Embryonic facial prominence (tissue), 1 donor: ENCODE data around the gene VIT.

Experiments used
- DNase-seq: peaks from one replicate; pipeline ENCODE4 v3.0.0-alpha.2; 2016; ENCODE audit errors: extremely low spot score

Gene VIT

DNA sequence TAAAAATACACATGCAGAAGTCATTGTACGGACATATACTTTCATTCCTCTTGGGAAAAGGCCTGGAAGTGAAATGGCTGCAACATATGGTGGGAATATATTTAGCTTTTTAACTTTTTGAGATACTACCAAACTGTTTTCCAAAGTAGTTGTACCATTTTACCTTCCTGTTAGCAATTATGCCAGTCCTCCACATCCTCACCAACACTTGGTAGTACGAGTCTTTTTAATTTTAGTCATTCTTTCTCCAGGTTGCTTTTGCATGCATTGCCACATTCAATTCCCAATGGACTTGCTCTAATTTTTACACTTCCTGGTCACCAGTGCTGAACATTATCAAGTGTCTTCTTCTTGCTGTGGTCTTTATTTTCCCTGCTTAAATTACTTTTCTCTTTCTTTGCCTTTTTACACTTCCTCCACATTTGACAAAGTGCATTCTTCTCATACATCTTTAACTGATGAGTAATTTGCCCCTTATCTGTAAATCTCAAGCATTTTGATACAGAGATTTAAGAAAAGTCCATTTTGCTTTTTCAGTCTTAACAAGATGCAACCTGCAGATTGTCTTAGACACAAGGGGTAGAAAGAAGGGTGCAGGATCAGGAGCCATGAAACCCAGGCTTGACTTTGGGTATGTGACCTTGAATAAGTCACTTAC is 14.5 kb downstream of the VIT start:
- DNase-seq = no peak

DNA sequence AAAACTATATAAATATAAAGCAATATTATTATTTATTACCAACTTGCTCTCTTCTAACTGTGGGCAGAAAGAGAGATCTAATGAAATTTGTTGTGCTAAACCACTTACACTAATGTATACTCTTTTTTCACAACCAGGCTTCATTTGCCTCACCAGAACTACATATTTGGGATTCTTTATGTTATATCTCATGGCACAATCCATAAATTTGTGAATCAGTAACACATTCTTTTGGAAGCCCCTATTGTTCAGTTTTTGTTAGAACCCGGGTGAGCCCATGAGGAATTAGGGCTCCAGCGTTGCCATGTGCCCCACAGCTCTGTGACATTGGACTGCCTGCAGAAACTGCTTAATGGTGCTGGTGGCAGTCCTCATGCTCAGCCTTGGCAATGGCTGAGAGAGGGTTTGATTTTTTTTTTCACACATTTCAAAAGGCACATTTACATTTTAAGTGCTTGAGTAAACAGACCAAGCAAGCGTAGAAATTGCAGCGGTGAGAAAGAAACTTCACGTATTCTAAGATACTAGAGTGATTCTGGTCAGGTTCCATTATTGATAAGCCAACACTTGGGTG is 15.3 kb downstream of the VIT start:
- DNase-seq = no peak

DNA sequence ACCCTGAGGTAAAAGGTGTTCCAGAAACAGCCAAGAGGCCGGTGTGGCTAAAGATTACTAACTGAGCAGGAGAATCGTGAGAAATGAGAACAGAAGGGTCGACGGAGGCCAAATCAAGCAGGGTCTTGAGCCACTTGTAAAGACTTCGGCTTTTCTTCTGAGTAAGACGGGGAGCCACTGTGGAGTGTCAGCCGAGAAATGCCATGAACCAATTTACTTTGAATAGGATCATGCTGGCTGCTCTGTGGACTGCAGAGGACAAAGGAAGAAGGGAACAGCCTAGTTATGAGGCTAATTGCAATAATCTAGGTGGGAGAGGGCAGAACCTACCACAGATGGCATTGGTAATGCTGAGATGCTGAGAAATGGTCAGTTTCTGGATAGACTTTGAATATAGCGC is 16.8 kb downstream of the VIT start:
- no peak for DNase-seq

DNA sequence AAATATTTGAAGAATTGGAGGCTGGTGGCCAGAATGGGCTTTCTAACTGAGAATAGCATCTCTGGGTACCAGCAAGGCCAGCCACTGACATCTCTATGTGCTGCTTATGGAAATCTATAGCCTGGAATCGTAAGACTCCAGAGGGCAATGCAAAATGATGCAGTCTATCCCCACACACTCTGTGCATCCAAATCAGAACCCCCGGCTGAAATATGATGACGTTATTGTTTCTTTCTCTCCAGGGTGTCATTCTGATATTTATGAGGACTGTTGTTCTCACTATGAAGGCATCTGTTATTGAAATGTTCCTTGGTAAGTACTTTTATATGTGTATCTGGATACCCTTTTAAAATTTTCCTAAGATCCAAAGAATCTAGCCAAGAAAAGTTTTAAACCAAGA is 19.6 kb downstream of the VIT start:
- no peak for DNase-seq

DNA sequence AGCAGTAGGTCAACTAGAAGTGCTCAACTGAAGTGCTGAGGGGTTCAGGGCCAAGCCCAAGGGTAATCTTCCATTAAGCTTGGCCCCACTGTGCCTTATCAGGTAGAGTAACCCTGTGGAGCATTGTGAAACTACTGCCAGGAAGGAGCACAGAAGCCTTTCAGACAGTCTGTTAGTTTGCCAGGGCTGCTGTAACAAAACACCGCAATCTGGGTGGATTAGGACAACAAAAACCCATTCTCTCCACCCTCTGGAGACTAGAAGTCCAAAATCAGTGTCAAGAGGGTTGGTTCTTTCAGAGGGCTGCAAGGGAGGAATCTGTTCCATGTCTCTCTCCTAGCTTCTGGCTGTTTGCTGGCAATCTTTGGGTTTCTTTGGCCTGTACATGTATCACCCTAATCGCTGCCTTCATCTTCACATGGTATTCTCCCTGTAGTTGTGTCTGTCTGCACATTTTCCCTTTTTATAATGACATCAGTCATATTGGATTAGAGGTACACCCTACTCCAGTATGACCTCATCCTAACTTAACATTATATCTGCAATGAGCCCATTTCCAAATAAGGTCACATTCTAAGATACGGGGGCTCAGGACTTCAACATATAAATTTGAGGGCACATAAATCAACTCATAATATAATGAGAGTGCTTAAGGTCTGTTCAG is 21.2 kb downstream of the VIT start:
- no peak for DNase-seq

DNA sequence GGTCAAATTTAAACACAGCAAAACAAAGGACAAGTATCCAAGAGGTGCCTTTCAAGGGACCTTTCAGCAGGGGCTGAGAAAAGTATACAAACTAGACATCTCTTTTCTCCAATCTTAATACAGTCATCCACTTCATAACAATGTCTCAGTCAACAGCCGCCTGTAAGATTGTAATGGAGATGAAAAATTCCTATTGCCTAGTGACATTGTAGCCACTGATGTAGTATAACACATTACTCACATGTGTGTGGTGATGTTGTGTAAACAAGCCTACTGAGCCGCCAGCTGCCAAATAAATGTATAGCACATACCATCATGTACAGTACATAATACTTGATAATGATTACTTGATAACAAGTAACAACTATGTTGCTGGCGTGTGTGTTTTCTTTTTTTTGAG is 31.0 kb downstream of the VIT start:
- DNase-seq = no peak

DNA sequence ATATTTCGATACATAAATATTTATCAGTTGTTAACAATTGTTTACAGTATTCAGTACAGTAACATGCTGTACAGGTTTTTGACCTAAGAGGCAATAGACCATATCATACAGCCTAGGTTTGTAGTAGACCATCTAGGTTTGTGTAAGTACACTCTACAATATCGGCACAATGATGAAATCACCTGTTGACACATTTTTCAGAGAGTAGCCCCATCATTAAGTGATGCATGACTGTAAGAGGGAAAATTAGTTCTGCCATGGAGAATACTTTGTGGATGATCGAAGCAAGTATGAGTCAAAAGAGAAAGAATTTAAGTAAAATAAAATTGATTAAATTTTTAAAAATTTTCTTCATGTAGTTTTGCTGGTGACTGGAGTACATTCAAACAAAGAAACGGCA is 32.6 kb downstream of the VIT start:
- DNase-seq = no peak

DNA sequence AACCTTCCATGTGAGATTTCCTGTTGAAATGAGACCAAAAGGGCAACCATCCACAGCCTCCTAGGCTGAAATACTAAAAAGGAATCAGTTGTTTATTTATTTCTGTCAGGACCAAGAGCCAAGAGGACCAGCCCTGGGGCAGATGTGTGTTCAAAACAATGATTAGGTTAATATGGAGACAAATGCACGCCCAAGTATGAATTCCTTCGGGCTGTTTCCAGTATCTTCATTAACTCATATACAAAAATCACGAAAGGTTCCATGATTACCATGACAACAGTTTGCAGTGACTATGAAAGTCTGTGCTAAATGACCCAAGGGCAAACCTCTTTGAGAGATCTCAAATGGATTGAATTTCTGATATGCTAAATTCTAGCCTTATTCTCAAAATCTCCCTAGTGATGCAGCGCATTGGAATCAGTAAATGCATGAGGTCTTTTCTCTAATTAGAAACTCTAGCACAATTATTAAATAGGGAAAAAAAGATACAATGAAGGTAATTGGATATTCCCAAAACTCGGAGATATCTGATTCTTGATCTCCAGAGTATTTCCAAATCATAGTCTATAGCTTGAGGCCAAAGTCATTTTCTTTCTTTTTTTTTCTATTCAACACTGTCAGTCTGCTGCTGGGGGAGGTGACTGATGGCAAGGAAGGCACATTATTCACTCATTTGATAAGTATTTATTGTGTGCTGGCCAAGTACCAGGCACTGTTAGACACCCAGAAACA is 35.6 kb downstream of the VIT start:
- DNase-seq = no peak

DNA sequence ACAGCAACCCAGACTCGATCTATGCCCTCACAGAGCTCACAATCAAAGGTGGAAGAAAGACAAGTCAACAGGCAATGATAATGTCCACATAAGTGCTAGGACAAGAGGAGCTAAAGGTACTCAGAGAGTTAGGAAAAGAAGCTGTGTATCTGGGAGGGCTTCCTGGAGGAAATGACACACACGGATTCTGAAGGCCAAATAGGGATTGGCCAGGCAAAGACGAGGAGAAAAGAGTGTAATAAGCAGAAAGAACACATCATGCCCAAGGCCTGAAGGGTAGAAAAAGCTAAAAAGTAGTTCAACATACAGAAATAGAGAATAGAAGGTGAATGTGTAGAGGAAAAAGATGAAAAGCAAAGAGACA is 36.1 kb downstream of the VIT start:
- DNase-seq = no peak

DNA sequence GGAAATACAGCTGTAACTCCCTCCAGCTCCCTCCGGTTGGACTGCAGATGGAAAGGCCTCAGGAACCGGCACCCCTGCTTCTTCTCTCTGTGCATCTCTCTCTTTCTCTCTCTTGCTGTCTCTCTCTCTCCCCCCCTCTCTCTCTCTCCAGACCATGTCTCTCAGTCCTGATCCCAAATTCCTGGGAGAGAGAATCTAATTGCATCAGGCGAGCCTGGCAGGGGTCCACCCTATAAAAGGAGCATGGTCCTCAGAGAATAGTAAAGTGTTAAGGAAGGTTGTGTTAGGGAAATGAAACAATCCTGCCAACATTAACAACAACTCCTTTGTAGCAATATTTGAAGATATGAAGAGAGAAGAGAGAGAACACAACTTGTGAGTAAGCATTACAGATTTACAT is 36.7 kb downstream of the VIT start:
- no peak for DNase-seq

DNA sequence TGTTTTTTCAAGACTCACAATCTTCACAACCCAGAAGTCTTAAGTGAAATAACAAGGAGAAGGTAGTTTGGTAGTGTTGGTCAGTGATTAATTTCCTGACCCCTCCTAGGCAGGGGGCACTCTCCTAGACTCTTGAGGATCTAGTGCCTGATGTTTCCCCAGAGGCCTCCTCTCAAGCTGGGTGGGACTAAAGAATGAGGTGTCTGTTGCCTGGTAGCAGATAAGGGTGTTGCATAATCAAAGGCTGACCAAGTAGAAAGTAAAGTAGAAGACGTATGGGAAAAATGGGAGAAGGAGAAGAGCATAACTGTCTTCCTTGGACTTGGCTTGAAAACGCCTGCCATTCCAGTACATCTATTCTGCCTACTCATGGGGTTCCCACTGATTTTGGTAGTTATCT is 37.8 kb downstream of the VIT start:
- no peak for DNase-seq

DNA sequence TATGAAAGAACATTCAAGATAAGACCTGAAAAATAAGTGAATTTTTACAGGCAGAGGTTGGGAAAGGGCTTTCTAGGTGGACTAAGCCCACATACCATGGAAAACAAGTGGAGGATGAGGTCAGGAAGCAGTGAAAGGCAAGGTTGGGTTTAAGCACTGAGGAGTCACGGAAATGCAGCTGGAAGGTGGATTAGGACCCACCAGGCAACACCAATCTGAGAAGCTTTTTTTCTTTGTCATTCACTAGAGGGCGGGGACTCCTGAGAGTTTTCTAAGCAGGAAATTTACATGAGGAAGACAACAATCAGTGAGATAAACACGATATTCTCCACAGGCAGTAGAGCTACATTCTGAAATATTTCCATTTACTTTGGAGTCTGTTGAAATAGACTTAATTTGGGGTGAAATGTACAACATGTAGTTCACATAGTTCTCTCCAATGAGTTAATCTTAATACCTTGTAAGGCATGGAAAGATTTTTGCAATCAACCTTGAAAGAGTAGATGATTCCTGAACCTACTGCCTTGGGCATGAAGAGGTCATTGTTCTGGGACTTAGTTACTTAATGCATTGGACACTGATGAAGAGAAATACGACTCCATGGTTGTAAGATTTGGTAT is 40.7 kb downstream of the VIT start:
- DNase-seq = no peak

DNA sequence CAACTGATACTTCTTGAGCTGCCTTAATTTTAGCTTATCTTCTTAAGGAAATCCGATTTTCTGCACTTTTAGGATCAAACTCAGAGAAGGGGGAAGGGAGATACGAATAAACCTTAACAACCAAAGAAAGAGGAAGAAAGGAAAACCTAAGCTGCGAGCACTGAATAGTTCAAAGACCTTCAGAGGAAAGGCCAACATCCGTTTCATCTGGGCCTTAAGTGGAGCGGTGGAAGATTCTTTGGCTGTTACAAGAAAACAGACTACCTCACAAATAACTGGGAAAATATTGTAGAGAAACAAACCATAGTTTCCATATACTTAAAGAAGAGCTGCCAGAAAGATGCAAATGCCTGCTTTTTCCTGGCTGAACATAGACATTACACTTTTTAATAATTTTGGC is 43.6 kb downstream of the VIT start:
- DNase-seq = no peak

DNA sequence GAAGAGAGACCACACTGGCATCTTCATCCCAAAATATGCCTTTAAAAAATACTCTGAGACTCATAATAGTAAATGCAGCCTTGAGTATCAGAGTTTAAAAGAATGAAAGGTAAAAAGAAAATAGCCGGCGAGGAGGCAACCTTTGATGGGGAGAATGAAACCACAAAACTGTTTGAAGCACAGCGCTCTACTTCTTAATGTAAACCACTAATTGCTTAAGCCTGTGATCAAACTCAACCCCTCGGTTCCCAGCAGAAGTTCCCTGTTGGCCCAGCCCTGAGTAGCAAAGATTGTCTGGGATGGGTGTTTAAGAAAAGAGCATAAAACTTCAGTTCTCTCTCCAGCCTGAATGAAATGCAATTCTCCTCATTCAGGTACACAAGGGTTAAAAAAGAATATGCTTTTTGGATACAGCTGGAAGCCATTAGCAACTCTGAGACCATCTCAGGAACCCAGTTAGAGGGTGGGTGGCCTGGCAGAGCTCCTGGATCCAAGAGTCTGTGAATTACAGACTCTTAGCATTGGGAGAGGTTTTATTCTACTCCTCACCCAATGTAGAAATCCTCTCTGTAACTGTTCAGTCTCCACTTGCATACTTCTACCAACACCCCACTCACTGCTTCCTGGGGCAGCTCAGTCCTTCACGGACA is 44.8 kb downstream of the VIT start:
- peak; percentile 11 for DNase-seq

DNA sequence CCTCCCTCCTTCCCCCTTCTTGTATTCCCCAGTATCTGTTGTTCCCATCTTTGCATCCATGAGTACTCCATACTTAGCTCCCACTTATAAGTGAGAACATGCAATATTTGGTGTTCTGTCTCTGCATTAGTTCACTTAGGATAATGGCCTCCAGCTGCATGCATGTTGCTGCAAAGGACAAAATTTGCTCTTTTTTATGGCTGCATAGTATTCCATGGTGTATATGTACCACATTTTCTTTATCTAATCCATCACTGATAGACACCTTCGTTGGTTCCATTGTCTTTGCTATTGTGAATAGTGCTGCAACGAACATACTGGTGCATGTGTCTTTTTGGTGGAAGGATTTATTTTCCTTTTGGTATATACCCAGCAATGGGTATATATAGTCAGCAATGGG is 47.4 kb downstream of the VIT start:
- no peak for DNase-seq

DNA sequence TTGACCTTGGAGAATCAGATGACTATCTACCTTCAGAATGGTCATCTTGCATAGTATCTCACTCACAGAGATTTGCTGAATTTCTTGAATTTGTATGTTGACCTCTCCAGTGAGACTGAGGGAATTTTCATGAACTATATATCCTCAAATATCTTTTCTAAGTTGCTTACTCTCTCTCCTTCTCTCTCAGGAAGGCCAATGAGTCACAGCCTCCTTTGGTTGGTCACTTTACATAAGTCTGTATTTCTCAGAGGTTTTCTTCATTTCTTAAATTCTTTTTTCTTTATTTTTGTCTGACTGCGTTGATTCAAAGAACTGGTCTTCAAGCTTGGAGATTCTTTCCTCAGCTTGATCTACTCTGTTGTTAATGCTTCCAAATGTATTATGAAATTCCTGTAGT is 51.7 kb downstream of the VIT start:
- DNase-seq = no peak

DNA sequence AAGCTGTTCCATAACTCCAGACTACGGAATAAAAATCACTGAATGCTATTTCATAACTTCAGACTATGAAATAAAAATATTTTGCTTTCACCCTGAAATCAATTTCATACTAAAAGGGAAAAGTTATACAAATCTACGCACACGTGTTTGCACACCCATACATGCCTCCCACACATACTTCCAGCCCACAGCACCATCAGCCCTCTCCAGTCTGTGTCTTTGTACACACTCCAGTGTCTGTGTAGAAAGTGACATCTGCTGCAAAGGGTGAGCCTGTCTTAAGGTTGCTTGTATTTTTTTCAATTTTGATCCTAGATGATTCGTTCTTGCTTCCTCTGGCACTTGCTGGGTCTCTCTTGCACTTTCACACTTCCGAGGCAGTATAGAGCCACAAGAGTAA is 53.6 kb downstream of the VIT start:
- DNase-seq = no peak

DNA sequence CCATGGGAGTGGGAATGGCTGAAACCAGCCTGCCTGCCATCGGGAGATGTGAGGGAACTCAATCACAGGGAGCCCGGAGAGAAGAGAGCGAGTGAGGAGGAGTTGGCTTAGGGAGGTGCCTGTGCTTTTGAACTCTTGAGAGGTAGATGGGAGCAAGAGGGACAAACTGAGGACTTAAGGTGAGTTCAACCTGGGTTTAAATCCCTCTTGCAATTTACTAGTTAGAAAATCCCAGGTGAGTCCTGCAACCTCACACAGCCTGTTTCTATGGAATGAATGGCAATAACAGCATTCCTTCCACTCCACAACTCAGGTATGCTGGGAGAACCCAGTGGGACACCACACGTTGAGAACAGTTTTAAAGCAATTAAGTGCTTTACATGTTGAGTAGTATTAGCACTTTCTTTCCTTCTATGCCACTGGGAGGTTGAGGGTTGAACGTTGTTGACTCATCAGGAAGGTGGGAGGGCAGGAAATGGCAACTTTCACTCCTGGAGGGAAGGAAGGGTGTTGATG is 57.3 kb downstream of the VIT start:
- no peak for DNase-seq

DNA sequence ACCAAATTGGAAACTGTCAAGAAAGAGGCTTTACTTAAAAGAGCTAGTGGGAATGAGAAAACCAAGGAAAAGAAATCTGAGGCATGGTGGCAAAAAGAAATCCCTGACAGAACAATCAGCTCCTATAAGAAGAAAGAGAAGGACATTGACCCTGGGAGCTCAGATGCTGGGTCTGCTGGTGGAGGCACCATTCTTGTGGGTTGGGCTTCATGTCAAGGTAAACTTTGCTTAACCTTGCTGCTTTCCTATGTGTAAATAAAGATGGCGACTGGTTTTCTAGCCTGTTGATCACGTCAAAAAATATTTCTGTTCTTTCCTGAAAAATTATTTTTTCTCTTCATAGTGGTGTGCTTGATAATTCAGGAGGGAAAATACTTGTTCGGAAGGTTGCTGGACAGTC is 58.1 kb downstream of the VIT start:
- DNase-seq = no peak

DNA sequence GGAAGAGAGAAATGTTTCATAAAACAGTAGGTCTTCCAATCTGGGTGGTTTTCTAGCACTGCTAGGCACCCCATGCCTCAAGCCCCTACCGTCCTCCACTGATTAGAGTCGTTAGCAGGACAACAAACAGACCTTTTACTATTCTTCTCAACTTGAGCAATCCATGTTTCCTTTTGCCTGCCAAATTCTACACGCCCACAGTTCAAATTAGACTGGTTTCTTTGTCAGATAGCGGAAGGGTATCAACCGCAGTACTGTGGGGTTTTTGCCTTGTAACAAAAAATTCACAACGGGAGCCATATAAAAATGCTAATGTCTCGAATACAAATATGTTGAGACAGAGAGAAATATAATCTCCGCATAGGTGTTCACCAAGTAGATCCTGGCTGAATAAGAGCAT is 59.9 kb downstream of the VIT start:
- DNase-seq = no peak

DNA sequence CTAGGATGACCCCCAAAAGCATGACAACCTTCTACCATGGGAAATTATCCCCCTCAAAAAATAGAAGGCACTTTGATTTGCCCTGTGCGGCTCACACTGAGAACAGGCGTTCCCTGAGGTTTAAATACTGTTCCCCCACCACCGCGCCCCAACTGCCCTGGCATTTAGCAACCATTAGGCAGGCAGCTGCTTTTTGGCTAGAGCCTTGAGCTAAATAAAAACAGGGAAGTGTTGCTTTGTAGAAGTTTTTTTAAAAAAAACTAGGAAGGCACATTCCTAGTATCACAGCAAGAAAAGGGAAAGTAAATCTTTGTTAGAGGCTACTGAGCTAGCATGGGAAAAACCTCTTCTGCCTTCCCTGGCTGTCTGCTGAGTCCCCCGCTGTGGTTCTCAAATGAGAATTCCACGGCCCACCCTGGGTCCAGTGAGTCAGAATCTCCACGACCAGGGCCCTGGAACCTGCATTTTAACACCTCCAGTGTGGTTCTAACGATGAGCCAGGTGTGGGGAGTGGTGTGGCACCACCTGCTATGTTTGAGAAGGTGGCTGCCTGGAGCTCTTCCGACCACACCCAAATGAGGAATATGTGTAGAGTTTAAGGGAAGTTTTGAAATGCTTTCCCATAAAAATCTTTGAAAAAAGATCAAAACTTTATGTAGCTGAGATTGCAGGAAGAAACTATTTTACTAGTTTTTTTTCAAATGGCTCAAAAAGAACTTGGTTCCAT is 66.4 kb downstream of the VIT start:
- DNase-seq = no peak
